ENCODE measurements around the gene IL9.

DNA sequence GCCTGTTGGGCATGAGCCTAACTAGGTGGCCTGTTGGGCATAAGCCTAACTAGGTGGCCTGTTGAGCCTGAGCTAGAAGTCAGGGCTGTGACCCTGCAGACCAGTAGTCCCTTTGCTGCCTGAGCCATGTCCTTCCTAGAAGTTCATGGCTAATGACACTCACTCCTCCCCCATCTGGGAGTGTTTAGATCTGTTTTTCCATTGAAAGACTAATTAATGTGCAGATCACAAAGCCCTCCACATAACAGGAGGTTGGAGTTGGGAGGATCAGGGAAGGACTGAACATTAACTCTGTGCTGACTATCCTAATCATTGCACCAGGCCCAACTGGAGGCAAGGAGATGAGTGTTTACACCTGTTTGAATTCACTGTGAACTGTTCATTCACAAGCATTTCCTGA, 33.6 kb downstream of the IL9 start:
- TF ChIP-seq, protein P1, sequence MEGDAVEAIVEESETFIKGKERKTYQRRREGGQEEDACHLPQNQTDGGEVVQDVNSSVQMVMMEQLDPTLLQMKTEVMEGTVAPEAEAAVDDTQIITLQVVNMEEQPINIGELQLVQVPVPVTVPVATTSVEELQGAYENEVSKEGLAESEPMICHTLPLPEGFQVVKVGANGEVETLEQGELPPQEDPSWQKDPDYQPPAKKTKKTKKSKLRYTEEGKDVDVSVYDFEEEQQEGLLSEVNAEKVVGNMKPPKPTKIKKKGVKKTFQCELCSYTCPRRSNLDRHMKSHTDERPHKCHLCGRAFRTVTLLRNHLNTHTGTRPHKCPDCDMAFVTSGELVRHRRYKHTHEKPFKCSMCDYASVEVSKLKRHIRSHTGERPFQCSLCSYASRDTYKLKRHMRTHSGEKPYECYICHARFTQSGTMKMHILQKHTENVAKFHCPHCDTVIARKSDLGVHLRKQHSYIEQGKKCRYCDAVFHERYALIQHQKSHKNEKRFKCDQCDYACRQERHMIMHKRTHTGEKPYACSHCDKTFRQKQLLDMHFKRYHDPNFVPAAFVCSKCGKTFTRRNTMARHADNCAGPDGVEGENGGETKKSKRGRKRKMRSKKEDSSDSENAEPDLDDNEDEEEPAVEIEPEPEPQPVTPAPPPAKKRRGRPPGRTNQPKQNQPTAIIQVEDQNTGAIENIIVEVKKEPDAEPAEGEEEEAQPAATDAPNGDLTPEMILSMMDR (IDR thresholded peaks at IDR 0.05): no peak
- no peak for TF ChIP-seq POLR2A (IDR thresholded peaks at IDR 0.05)
